Hematopoietic multipotent progenitor cell treated with erythropoietin and hydrocortisone succinate and interleukin-3 and kit ligand, for 8 days (in vitro differentiated cells): ENCODE results near the gene SHROOM3.
"Not testable (repeated sequence)": the region's sequence is repeated elsewhere in the genome, so short reads cannot be mapped to it uniquely, and the experiment has no call there.

ENCODE experiments used
- DNase-seq: peaks from one replicate; pipeline ENCODE4 v3.0.0-alpha.2; 2015

SHROOM3 gene

DNA sequence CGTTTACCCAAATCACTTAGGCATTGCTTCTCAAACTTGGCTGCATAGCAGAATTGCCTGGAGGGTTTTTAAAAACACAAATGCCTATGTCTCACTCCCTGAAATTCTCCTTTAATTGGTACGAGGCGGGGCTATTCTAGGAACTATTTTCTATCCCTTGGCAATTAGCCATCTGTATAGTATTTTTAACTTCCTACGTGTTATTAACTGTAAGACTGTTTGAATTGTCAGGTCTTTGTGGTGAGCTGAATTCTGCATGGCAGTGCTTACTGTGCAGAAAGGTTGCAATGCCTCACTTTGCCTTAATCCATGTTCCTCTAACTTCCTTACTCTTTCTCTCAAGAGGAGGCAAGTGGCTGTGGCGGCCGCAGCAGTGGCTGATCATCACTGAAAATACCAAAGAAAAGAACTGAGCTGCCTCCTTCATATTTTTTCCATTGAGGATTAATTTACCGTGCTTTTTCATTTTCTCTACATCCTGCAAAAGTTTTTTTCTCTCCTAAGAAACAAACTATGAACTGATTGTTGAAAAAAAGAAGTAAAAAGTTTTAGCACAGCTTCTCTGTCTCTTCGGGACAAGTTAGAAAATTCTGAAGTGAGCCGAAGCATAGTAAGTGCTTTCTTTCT lies at the start of gene SHROOM3:
TSS of gene SHROOM3 (plus strand) at position 329 of the 627 bp plus-strand sequence. CDS start 824 bp downstream, outside the sequence.
- DNase-seq: no peak

- no peak for DNase-seq
Measured at GRCh38 chr4:76385974-76386373, 49.1 kb upstream of the SHROOM3 start.

DNA sequence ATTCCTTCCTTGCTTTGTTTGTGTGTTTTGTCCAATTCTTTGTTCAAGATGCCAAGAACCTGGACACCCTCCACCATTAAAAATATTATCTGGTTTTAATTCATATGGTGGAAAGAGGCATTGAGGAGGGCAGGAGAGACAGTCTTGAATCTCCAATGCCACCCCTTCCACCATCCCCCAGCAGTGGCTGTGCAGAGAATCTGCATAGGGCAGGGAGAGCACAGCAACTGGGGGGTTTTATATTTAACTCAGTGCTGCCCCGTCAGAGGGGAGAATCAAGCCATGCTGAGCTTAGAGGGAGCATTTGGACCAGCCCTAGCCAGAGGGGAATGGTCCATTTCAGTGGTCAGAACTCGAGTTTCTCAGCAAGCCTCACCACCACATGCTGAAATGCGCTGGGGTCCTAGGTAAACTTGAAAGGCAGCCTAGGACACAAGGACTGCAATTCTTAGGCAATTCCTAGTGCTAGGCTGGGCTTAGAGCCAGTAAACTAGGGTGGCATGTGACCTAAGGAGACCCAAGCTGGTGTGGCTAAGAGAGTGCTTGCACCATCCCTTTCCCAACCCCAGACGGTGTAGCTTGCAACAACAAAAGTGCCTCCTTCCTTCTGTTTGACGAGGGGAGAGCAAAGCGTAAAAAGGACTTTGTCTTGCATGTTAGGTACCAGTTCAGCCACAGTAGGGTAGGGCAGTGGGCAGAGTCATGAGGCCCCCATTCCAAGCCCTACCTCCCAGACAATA lies 48.3 kb upstream of the SHROOM3 start:
- DNase-seq: no peak

DNA sequence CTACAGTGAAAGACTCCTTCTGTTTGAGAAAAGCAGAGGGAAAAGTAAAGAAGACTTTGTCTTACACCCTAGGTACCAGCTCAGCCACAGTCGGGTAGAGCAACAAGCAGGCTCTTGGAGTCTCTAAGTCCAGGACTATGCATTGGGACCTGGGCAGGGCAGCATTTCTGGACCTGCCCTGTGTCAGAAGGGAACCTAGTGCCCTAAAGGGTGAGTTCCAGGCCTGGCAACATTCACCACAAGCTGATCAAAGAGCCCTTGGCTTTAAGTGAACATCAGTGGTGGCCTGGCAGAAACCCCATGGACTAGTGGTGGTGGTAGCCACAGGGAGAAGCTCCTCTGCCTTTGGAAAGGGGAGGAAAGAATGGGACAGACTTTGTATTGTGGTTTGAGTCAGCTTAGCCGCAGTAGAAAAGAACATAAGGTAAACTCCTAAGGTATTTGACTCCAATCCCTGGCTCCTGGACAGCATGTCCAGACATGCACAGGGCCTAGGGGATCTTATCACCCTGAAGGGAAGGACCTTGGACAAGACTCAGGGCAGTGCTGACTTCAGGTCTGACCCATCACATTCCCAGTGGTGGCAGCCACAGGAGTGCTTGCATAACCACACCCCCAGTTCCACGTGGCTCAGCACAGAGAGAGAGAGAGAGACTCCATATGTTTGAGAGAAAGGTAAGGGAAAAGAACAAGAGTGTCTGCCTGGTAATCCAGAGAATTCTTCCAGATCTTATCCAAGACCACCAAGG lies 46.7 kb upstream of the SHROOM3 start:
- DNase-seq: no peak

GRCh38 chr4:76401654-76402053 lies 33.4 kb upstream of the SHROOM3 start:
- no peak for DNase-seq

GRCh38 chr4:76406081-76406480 lies 28.9 kb upstream of the SHROOM3 start:
- no peak for DNase-seq

DNA sequence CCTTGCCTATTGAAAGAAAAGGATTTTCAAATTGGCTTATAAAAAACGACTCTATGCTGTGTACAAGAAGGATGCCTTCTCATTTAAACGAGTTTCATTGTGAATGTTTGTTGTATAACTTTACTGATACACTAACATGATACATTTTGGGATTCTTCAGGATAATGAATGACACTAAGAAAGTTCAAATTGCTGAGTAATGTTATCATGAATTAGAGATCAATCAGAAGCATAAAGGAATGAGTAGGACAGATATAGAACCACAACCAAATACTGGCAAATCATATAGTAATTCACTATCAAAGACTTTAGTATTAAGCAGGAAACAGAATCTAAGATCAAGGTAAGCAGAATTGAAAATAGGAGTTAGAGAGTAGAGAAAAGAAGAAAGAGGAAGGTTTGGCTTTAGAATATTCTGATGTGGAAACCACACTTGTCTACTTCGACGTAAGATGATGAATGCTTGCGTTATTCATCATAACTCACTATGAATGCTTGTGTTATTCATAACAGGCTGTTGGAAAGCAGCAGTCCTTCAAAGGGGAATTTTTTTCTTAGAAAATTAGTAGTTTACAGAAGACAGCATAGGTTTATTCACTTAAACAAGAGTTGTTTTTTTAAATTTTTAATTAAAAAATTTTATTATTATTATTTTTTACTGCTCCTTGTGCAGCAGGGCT lies 27.4 kb upstream of the SHROOM3 start:
- no peak for DNase-seq

DNA sequence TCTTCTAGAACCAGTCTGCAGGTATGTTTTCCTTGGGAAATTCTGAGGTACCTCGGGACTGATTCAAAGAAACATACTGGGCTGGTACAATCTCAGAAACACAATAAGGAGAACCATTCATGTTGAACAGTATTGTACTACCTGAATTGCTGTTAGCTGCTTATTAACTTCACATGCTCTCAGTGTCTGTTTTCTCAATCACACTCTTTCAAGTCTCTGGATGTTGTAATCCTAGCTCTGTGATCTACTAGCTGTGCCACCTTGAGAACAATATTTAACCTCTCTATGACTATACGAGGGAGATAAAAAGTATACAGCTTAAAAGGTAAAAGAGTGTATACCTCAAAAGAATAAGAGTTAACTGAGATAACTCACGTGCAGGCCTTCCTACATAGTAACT lies 24.4 kb upstream of the SHROOM3 start:
- no peak for DNase-seq

- DNase-seq: no peak
Measured at GRCh38 chr4:76420188-76420761, 14.8 kb upstream of the SHROOM3 start.

GRCh38 chr4:76420762-76421581 lies 14.1 kb upstream of the SHROOM3 start, which contains the start of gene CCDC158:
CCDC158 (minus strand) TSS chr4:76421141; CDS start chr4:76403207, 17,934 bp downstream.
- no peak for DNase-seq

- not testable (repeated sequence) for DNase-seq
Measured at GRCh38 chr4:76423159-76423558, 11.9 kb upstream of the SHROOM3 start.

- DNase-seq: no peak
Measured at GRCh38 chr4:76426272-76426671, 8.8 kb upstream of the SHROOM3 start.

- no peak for DNase-seq
Measured at GRCh38 chr4:76429636-76430035, 5.4 kb upstream of the SHROOM3 start.

GRCh38 chr4:76430519-76431388 lies 4.3 kb upstream of the SHROOM3 start:
- peak; percentile 68 for DNase-seq

DNA sequence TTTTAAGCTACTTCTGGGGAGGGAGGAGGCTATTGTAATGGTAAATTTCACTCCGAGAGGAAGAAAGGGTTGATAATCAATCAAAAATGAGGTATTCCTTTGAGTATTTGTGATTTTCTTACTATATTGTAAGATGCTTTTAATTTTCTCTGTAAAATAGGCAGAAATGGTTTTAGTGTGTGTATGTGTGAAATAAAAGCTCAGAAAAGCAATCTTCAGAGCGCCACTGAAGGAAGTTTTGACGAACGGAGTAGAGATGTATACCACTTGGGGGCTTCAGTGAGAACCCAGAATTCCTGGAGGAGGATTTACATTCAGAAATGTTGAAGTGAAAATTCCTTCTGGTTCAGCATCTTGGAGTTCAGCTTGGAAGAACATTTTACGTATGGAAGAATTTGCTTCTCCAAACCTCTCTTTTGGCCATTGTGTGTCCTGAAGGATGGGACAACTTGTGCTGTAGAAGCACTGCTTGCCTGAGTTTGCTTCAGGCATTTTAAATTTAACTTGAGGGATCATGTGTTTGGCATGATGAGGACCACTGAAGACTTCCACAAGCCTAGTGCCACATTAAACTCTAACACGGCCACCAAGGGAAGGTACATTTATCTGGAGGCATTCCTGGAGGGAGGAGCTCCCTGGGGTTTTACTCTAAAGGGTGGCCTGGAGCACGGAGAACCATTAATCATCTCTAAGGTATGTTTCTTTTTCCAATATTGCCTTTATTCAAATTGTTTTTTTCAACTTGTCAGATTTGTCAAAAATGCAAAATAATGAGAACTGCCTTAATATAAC lies 695 bp downstream of the SHROOM3 start:
- DNase-seq: no peak

- DNase-seq: no peak
Measured at GRCh38 chr4:76439491-76439890, 4.5 kb downstream of the SHROOM3 start.

GRCh38 chr4:76441881-76442280 lies 6.9 kb downstream of the SHROOM3 start:
- no peak for DNase-seq

- DNase-seq: no peak
Measured at GRCh38 chr4:76442807-76443206, 7.8 kb downstream of the SHROOM3 start.

- DNase-seq: no peak
Measured at GRCh38 chr4:76443376-76443775, 8.3 kb downstream of the SHROOM3 start.

DNA sequence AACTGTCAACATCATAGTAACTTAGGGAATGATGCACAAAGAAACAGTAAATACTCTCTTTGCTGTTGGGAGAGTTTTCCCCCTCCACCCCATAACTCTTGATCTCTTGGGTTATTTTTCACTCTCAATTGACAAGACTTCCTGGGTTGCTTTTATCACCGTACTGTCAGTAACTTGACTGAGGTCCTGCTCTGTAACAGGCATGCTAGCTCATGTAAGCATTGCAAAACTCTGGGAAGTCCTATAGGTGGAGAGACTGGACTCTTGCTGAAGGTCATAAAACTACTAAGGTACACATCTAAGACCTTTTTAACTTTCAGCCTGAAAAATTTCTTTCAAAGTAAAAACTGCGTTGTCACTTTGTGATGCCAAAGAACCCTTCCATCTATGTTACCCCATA lies 10.9 kb downstream of the SHROOM3 start:
- DNase-seq: no peak
